Right cardiac atrium (tissue), 5 donors: Measurements from ENCODE around the gene AP1B1. TPM values are rescaled to one million over a fixed set of nuclear protein-coding genes. Genes with fewer than 3 reads are reported as not detected.

Source experiments
- ATAC-seq, 2 donors: fragments of 200-7000 bp; cut with Tn5 transposase; one replicate each; pipeline versions ENCODE4 v1.8.0 to v1.9.1; 2020; ENCODE audit warnings: moderate library complexity in 2 of 2, mild to moderate bottlenecking in 1 of 2
- DNase-seq, 3 donors: peaks; one replicate each; pipeline ENCODE4 v3.0.0-alpha.2; 2020
- H3K27ac ChIP-seq: one replicate; pipeline ENCODE4 v1.5.1; 2013; ENCODE audit warnings: mild to moderate bottlenecking, low read length, control low read depth, moderate library complexity
- H3K27me3 ChIP-seq: one replicate; pipeline ENCODE4 v1.6.1; 2013; ENCODE audit not compliant: control insufficient read depth, insufficient read depth
- H3K4me1 ChIP-seq: one replicate; pipeline ENCODE4 v1.6.1; 2013; ENCODE audit warnings: low read length; ENCODE audit not compliant: control insufficient read depth, insufficient read depth
- H3K4me3 ChIP-seq: one replicate; pipeline ENCODE4 v1.5.1; 2013; ENCODE audit warnings: low read length, control low read depth
- H3K9me3 ChIP-seq: one replicate; pipeline ENCODE4 v1.6.1; 2013; ENCODE audit warnings: low read length; ENCODE audit not compliant: control insufficient read depth
- WGBS: extraction: QIAGEN DNeasy Blood & Tissue Kit; methylation state at CpG from one replicate; pipeline ENCODE4 v1.1.7; 2013; 5-methylcytosine and 5-hydroxymethylcytosine counted together
- intact Hi-C, 4 donors: fragments of 100-400 bp; cut with DNase I; formaldehyde crosslinking; loops; one replicate each; pipeline versions ENCODE4 v1.11.0 to v1.14.0; 2022 to 2023
- polyA plus RNA-seq: library from polyadenylated mRNA; stranded (reverse); fragments of 200-250 nt; gene quantifications from one replicate; pipeline ENCODE4 v1.2.3, GENCODE V29; 2013
- total RNA-seq, 4 donors: library from RNA; stranded (reverse); fragmentation: NEBNext Ultra II Directional; extraction: Animal tissue kit (Norgen Biotek cat#: 25700); gene quantifications; one replicate each; pipeline ENCODE4 v1.2.1, GENCODE V29; 2021
- donor health status: healthy with polysubstance abuse.
- donor health status: DM: no; HTN: yes; CAD: no.
- donor health status: DM: no; HTN: no; CAD: no.
- donor health status: DM: no; HTN: yes; CAD: no; lungs with severe emphysema.
- donor health status: DM: yes; HTN: yes; CAD: no.

The AP1B1 gene
- total and polyA plus RNA-seq, 5 donors = 21.7 to 44.6 (median 38.6) TPM

GRCh38 chr22:29340566-29340965, 47.8 kb downstream of the AP1B1 start:
- DNase-seq (no peak), ATAC-seq (no peak)
- H3K4me3 ChIP-seq = no peak overlapping the region
- intact Hi-C loops = no loop called here
- no peaks in the 10 kb centered on the region for H3K27me3 ChIP-seq
- no peak overlapping the region for H3K27ac ChIP-seq
- peaks cover 4% of the 10 kb centered on the region for H3K4me1 ChIP-seq
- WGBS = 97% methylated on average over 8 of the region's 8 CpGs
- no peaks in the 10 kb centered on the region for H3K9me3 ChIP-seq

GRCh38 chr22:29339381-29340235, 48.8 kb downstream of the AP1B1 start:
- intact Hi-C loops = no loop called here
- no peak for ATAC-seq
- no peaks in the 10 kb centered on the region for H3K9me3 ChIP-seq
- DNase-seq = no peak
- H3K27me3 ChIP-seq = no peaks in the 10 kb centered on the region
- WGBS = 87% methylated on average over 23 of the region's 23 CpGs
- H3K27ac ChIP-seq = no peak overlapping the region
- H3K4me3 ChIP-seq = no peak overlapping the region
- H3K4me1 ChIP-seq = peaks cover 4% of the 10 kb centered on the region

- DNase-seq (no peak), ATAC-seq (no peak)
- no peak overlapping the region for H3K27ac ChIP-seq
- intact Hi-C loops = no loop called here
- no peaks in the 10 kb centered on the region for H3K27me3 ChIP-seq
- H3K9me3 ChIP-seq = no peaks in the 10 kb centered on the region
- WGBS = 94% methylated on average over 6 of the region's 6 CpGs
- H3K4me3 ChIP-seq = no peak overlapping the region
- peaks cover 4% of the 10 kb centered on the region for H3K4me1 ChIP-seq
These were observed 50.0 kb downstream of the AP1B1 start for GRCh38 chr22:29338398-29338797.

GRCh38 chr22:29337631-29338284, 50.6 kb downstream of the AP1B1 start:
- intact Hi-C loops = no loop called here
- Histone ChIP-seq H3K4me1 (peaks cover 2% of the 10 kb centered on the region), H3K27ac (no peak overlapping the region), H3K9me3 (no peaks in the 10 kb centered on the region), H3K27me3 (no peaks in the 10 kb centered on the region), H3K4me3 (no peak overlapping the region)
- ATAC-seq (no peak), DNase-seq (peak in 1 of 3 donors; percentile 28)
- 85% methylated on average over 12 of the region's 12 CpGs for WGBS

GRCh38 chr22:29336751-29337490, 51.4 kb downstream of the AP1B1 start:
- Histone ChIP-seq H3K27me3 (no peaks in the 10 kb centered on the region), H3K4me3 (no peak overlapping the region), H3K9me3 (no peaks in the 10 kb centered on the region), H3K4me1 (no peaks in the 10 kb centered on the region), H3K27ac (no peak overlapping the region)
- intact Hi-C loops = no loop called here
- ATAC-seq (peak; percentile 22 to 25), DNase-seq (peak in 1 of 3 donors; percentile 49)
- WGBS = 78% methylated on average over 14 of the region's 14 CpGs

- Histone ChIP-seq H3K4me1 (no peaks in the 10 kb centered on the region), H3K4me3 (no peak overlapping the region), H3K9me3 (no peaks in the 10 kb centered on the region), H3K27ac (no peak overlapping the region), H3K27me3 (no peaks in the 10 kb centered on the region)
- DNase-seq = peak in 1 of 3 donors; percentile 44
- WGBS = 91% methylated on average over 11 of the region's 11 CpGs
- intact Hi-C loops = no loop called here
- ATAC-seq = no peak
These were observed 52.7 kb downstream of the AP1B1 start for GRCh38 chr22:29335656-29336055.

GRCh38 chr22:29334696-29335344, 53.5 kb downstream of the AP1B1 start:
- ATAC-seq (no peak), DNase-seq (peak in 1 of 3 donors; percentile 43)
- Histone ChIP-seq H3K4me1 (no peaks in the 10 kb centered on the region), H3K4me3 (no peak overlapping the region), H3K27me3 (no peaks in the 10 kb centered on the region), H3K27ac (no peak overlapping the region), H3K9me3 (no peaks in the 10 kb centered on the region)
- intact Hi-C loops = no loop called here
- WGBS = 88% methylated on average over 12 of the region's 12 CpGs

- DNase-seq = peak in 1 of 3 donors; percentile 46
- Histone ChIP-seq H3K4me3 (no peak overlapping the region), H3K9me3 (no peaks in the 10 kb centered on the region), H3K4me1 (no peaks in the 10 kb centered on the region), H3K27me3 (no peaks in the 10 kb centered on the region), H3K27ac (no peak overlapping the region)
- intact Hi-C loops = no loop called here
- no peak for ATAC-seq
- 98% methylated on average over 7 of the region's 7 CpGs for WGBS
These were observed 54.2 kb downstream of the AP1B1 start for GRCh38 chr22:29334148-29334547.

GRCh38 chr22:29332886-29333496, 55.4 kb downstream of the AP1B1 start:
- ATAC-seq = no peak
- H3K27ac ChIP-seq = no peak overlapping the region
- peak in 2 of 3 donors; percentile 31 to 35 for DNase-seq
- 94% methylated on average over 8 of the region's 8 CpGs for WGBS
- H3K4me1 ChIP-seq = no peaks in the 10 kb centered on the region
- intact Hi-C loops = no loop called here
- no peak overlapping the region for H3K4me3 ChIP-seq
- H3K27me3 ChIP-seq = no peaks in the 10 kb centered on the region
- H3K9me3 ChIP-seq = no peaks in the 10 kb centered on the region

GRCh38 chr22:29331658-29332300, 56.6 kb downstream of the AP1B1 start:
- no peaks in the 10 kb centered on the region for H3K4me1 ChIP-seq
- no peak overlapping the region for H3K27ac ChIP-seq
- no peaks in the 10 kb centered on the region for H3K27me3 ChIP-seq
- H3K9me3 ChIP-seq = no peaks in the 10 kb centered on the region
- ATAC-seq (no peak), DNase-seq (peak in 2 of 3 donors; percentile 40 to 51)
- 88% methylated on average over 14 of the region's 14 CpGs for WGBS
- no peak overlapping the region for H3K4me3 ChIP-seq
- intact Hi-C loops = no loop called here
